Activated gamma-delta T cell treated with anti-CD3 and anti-CD28 coated beads, Interleukin-2, amount 50 U/mL, for 16 hours (primary cell): Measurements from ENCODE around the gene SLC4A4.

ENCODE experiments used
- DNase-seq: peaks from one replicate; pipeline ENCODE4 v3.0.0-alpha.2; 2020; ENCODE audit warnings: low read depth

Gene SLC4A4

GRCh38 chr4:71607109-71607508 is 268.3 kb downstream of the SLC4A4 start:
- no peak for DNase-seq

DNA sequence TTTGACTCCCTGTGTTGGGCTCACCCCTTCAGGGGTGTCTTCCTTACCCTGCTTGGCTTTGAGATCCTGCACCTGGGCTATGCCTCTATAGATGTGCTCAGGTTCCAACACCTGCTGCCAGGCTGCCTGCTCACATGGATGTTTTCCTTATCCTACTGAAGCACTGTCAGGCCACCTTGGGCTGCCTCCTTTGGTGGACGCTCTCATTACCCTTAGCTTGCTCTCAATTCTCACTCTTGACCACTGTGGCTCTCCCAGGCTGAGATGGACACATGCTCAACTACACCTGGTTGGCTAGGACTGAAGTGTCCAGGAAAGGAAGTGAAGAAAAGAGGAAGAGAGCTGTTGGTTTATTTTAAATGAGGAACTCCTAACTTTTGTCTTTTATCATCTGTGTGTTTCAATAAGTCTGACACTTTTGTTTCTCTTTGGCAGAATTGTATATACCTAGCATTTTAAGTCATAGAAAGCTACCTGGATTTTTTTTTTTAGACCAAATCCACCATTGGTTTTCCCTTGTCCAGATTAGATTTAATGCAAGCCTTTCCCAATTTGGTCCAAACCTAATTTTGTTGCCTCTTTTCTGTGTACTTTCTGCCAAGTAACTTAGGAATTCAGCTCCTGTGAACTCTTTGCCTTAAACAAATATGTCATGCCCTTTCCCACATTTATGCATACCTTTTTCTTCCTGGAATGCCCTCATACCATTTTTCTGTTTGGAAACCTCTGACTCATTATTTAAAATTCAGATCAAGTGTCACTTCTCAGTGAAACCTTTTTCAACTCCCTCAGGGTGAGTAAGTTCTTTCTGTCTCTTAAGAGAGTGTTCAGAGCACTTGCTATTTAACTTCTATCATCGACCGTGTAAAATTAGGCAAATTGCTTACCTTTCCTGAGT is 269.2 kb downstream of the SLC4A4 start:
- DNase-seq: no peak

GRCh38 chr4:71608678-71609071 is 269.9 kb downstream of the SLC4A4 start:
- DNase-seq: no peak

DNA sequence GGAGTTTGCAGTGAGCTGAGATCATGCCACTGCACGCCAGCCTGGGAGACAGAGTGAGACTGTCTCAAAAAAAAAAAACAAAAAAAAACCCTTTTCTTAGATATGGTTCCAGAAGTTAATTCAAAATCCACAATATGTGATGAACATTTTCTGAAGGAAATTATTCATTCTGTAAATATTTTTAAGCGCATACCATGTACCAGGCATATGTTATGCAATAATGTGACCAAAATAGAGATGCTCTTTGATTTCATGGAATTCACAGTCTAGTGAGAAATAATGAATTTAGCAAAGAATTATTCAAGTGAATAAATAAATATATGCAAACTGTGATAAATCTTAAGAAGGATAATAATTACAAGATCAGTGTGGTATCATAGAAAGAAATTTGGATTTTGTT is 270.3 kb downstream of the SLC4A4 start:
- DNase-seq: no peak

DNA sequence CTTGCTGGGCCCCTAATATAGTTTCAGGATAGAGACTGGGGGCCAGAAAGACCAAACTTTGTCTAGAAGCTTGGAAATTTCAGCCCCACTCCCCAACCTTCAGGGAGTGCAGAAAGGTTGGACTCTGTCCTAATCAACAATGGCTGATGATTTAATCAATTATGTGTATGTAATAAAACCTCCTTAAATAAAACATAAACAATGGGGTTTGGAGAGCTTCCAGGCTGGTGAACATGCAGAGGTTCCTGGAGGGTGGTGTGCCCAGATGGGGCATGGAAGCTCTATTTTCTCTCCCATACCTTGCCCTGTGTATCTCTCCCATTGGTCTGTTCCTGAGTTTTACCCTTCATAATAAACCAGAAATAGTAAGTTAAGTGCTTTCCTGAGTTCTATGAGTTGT is 270.8 kb downstream of the SLC4A4 start:
- no peak for DNase-seq

DNA sequence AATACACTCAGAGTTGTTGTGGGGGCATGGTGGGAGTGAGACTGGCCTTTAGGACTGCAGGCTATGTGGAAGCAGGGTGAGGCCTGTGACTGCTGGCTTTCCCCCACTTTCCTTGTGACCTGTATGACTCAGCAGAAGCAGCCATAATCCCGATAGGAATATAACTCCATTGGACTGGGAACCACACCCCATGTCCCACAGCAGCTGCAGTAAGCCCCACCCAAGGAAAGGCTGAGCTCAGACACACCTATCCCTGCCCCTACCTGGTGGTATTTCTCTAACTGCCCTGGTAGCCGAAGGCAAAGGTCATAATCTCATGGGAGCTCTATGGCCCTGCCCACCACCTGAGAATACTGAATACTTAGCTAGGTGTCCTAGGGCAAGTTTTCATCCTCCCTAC is 275.8 kb downstream of the SLC4A4 start:
- DNase-seq: no peak

GRCh38 chr4:71616168-71616811 is 277.5 kb downstream of the SLC4A4 start:
- no peak for DNase-seq
